GM12891 (cell line): Measurements from ENCODE around the gene PTPRU.

ENCODE experiments used
- POLR2A ChIP-seq: IDR thresholded peaks from 2 replicates; pipeline ENCODE4 v1.6.1; 2011; ENCODE audit warnings: low read depth, low read length, control low read depth
- POLR2AphosphoS5 ChIP-seq: IDR thresholded peaks from 2 replicates; pipeline ENCODE4 v1.6.1; 2011; ENCODE audit warnings: low read depth, low read length, control low read depth
- POU2F2 ChIP-seq: IDR thresholded peaks from 2 replicates; pipeline ENCODE4 v1.6.1; 2011; ENCODE audit warnings: low read depth, mild to moderate bottlenecking, control low read depth, low read length, moderate library complexity
- SPI1 ChIP-seq: IDR thresholded peaks from 2 replicates; pipeline ENCODE4 v1.6.1; 2011; ENCODE audit warnings: low read depth, low read length, control low read depth
- TAF1 ChIP-seq: IDR thresholded peaks from 2 replicates; pipeline ENCODE4 v1.6.1; 2011; ENCODE audit warnings: low read depth, low read length, control low read depth

- TF ChIP-seq POLR2A: no peak
- TF ChIP-seq TAF1: no peak
- TF ChIP-seq POLR2AphosphoS5: no peak
- no peak for TF ChIP-seq SPI1
- TF ChIP-seq POU2F2: no peak
Observed at GRCh38 chr1:29211086-29212030, 25.0 kb upstream of the PTPRU start.
